ENCODE measurements around the gene ADGRE3. TPM values are rescaled to one million over a fixed set of nuclear protein-coding genes. Genes with fewer than 3 reads are reported as not detected.
"Not testable (repeated sequence)": the region's sequence is repeated elsewhere in the genome, so short reads cannot be mapped to it uniquely, and the experiment has no call there.

ADGRE3 gene
- total RNA-seq, 2 donors from 2014 or later: not detected

DNA sequence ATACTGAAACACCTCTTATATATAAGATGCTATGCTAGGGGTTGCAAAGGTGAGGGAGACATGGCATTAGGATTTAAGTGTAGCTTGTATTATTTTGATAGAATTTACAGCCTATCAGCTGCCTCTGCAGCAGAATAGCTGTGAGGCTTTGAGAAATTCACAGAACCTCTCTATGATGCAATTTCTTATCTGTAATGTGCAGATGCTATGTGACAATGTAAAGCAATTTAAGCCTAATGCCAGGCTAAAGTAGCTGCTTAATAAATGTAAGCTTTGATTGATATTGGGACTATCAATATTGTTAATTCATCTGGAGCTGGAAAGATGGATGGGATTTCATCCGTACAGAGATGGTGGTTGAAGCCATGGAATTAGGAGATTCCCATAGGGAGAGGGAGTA is 1.6 kb downstream of the ADGRE3 start:
- intact Hi-C loops (cut with DNase I, micrococcal nuclease): no loop called here
- no peak for ATAC-seq
- no peak for DNase-seq

DNA sequence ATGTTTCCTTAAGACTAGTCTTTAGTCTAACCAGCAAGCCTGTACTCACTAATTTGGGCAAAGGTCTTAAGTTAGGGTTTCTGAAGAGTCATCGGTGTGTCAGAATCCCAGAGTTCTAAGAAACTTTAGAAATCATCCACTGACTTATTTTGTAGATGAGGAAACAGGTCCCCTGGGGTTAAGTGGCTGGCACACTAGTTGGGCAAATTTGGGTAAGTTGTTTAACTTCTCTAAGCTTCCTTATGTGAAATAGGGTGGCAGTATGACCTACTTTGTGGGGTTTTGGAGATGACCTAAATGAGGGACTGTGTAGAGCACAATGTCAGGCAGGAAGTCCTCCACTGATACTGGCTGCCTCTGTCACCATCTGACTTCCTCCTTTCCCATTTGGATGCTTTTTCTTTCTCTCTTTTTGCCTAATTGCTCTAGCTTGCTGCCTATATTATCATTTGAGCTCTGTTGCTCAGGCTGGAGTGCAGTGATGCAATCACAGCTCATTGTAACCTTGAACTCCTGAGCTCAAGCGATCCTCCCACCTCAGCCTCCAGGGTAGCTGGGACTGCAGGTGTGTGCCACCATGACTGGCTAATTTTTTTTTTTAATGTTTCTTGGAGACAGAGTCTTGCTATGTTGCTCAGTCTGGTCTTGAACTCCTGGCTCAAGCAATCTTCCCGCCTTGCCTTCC is 2.3 kb downstream of the ADGRE3 start:
- no peak for ATAC-seq
- intact Hi-C loops (cut with DNase I, micrococcal nuclease): no loop called here
- DNase-seq: no peak

DNA sequence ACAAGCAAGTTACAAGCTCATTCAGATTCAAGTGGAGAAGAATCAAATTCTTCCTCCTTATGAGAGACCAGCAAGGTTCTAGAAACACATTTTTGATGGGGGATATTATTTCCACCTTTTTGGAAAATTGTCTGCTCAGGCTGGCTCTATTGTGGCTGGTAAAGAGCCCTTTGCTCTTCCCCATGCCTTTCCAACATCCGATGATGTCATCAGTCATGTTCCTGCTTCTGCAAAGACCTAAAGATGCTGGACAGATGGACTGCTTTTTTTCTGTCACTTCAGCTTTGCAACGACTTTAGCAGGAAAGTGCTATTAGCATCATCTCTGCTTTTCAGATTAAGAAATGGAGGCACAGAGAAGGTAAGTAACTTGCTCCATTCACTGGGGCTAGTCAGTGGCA is 4.2 kb downstream of the ADGRE3 start:
- intact Hi-C loops (cut with DNase I, micrococcal nuclease): no loop called here
- ATAC-seq: no peak
- DNase-seq: no peak

DNA sequence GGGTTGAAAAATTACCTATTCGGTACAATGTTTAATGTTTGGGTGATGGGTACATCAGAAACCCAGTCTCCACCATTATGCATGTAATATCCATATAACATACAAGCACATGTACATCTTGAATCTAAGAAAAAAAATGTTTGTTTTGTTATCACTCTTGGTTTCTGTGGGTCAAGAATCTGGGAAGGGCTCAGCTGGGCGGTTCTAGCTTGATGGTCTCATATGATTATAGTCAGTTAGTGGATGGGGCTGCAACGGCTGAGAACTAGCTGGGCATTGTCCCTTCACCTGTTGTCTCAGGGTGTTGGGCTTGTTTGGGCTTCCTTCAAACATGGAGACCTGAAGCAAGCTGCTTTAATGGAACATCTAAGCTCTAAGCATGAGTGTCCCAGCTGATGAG is 4.7 kb downstream of the ADGRE3 start:
- no peak for ATAC-seq
- DNase-seq: no peak
- intact Hi-C loops (cut with DNase I, micrococcal nuclease): no loop called here

DNA sequence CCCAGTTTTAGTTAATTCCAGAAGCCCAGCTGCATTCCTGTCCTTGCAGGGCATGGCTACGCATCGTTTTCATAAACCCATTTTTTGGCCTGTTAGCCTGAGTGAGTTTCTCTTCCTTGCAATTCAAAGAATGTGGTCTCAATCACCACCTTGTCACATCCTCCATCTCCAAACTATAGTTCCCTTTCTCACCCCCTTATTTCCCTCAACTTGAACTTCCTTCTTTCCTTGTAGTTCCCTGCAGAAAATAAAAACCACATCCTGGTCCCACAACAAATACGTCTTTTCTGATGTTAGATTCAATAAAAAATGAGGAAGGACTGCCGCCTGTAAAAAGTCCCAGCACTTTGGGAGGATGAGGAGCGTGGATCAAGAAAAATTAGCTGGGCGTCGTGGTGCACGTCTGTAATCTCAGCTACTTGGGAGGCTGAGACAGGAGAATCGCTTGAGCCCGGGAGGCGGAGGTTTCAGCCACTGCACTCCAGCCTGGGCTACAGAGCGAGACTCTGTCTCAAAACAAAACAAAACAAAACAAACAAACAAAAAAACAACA is 13.2 kb downstream of the ADGRE3 start:
- no peak for DNase-seq
- intact Hi-C loops (cut with DNase I, micrococcal nuclease): no loop called here
- no peak for ATAC-seq

GRCh38 chr19:14659874-14660489 is 14.7 kb downstream of the ADGRE3 start:
- no peak for DNase-seq
- no peak for ATAC-seq
- intact Hi-C loops (cut with DNase I, micrococcal nuclease): no loop called here

DNA sequence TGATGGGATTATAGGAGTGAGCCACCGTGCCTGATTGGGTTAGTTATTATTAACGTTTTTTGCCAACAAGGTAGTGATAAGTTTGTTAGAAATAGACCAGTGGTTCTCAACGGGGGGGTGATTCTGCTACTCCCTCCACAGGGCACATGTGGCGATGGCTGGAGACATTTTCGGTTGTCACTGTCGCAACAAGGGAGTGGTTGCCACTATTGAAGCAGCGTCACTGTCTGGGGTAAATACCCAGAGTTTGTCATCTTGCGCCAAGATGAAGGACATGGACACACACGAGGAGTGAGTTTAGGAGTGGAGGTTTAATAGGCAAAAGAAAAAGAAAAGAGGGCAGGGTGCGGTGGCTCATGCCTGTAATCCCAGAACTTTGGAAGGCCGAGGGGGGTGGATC is 18.9 kb downstream of the ADGRE3 start:
- DNase-seq: no peak
- intact Hi-C loops (cut with DNase I, micrococcal nuclease): no loop called here
- no peak for ATAC-seq

GRCh38 chr19:14654786-14655560 is 19.7 kb downstream of the ADGRE3 start:
- DNase-seq: no peak
- no peak for ATAC-seq
- intact Hi-C loops (cut with DNase I, micrococcal nuclease): no loop called here

- no peak for ATAC-seq
- intact Hi-C loops (cut with DNase I, micrococcal nuclease): no loop called here
- no peak for DNase-seq
These were observed 24.5 kb downstream of the ADGRE3 start for GRCh38 chr19:14650161-14650560.

DNA sequence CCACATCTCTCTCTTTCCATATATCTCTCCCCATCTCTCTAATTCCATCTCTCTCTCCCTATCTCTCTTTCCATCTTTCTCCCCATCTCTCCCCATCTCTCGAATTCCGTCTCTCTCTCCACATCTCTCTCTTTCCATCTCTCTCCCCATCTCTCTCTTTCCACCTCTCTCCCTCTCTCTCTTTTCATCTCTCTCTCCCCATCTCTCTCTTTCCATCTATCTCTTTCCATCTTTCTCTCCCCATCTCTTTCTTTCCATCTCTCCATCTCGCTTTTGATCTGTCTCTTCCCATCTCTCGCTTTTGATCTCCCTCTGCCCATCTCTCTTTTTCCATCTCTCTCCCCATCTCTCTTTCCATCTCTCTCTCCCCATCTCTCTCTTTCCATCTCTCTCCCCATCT is 25.6 kb downstream of the ADGRE3 start:
- ATAC-seq: no peak
- DNase-seq: no peak
- intact Hi-C loops (cut with DNase I, micrococcal nuclease): no loop called here

GRCh38 chr19:14648506-14648905 is 26.1 kb downstream of the ADGRE3 start:
- ATAC-seq (no peak), DNase-seq (no peak)
- intact Hi-C loops (cut with DNase I, micrococcal nuclease): no loop called here

DNA sequence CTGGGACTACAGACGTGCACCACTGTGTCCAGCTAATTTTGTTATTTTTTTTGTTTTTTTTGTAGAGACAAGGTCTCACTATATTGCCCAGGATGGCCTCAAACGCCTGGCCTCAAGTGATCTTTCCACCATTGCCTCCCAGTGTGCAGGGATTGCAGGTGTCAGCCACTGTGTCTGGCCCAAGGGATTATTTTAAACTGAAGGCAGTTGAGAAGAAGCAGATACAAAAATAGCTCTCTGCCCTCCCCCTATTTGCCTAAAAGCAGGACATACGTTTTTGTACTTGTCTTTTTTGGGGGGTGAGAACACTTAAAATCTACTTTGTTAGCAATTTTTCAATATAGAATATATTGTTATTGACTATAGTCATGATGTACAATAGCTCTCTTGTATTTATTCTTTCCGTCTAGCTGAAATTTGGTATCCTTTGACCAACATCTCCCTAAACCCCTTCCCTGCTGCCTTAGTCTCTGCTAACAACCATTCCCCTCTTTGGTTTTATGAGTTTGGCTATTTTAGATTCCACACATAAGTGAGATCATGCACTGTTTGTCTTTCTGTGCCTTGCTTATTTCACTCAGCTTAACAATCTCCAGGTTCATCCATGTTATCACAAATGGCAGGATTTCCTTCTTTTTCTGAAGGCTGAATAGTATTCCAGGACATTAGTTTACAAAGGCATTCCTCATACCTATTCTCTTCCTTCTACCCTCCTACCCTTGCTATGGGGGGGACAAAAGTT is 34.9 kb downstream of the ADGRE3 start:
- intact Hi-C loops (cut with DNase I, micrococcal nuclease): no loop called here
- DNase-seq (no peak), ATAC-seq (no peak)

DNA sequence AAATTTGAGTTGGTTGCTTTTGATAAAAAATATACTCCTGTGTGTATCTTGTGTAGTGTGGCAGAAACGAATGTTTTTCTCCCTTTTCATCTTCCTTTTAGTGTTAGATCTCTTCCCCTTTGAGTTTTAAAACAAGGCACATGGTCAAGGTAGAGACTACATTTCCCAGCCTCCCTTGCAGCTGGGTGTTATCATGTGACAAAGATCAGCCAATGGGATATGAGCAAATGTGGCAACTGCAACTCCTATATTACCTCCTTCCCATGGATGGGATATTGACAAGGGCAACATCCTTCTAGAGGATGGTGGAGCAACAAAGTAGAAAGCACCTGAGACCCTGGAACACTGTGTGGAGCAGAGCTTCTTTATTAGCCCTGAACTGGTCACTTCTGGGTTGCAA is 42.4 kb downstream of the ADGRE3 start:
- ATAC-seq: no peak
- intact Hi-C loops (cut with DNase I, micrococcal nuclease): no loop called here

DNA sequence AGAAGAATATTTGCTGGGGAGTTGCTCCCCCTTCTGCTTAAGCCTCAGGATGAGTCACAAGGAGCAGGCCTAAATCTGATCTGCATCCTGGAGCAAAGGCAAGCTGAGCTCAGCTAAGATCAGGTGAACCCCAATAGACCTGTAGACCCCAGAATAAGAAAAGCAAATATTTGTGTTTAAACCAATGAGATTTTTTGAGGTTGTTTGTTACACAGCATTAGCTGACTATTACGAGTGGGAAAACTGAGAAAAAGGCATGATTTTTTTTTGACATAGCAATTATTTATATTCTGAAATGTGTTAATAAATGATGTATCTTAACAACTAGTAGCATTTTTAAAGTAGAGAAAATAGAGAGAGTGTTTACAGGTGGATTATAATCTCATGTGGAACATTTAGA is 45.1 kb downstream of the ADGRE3 start:
- intact Hi-C loops (cut with DNase I, micrococcal nuclease): no loop called here
- no peak for DNase-seq
- ATAC-seq: no peak

More for the DNA sequence above, 42.4 kb downstream of the ADGRE3 start:
- no peak for DNase-seq

- intact Hi-C loops (cut with DNase I, micrococcal nuclease); ATAC-seq; DNase-seq: not testable (repeated sequence)
These were observed 50.2 kb downstream of the ADGRE3 start for GRCh38 chr19:14624491-14624890.

GRCh38 chr19:14619404-14619803 is 55.2 kb downstream of the ADGRE3 start:
- ATAC-seq (no peak), DNase-seq (no peak)
- intact Hi-C loops (cut with DNase I, micrococcal nuclease): no loop called here

GRCh38 chr19:14616407-14616806 is 58.2 kb downstream of the ADGRE3 start:
- intact Hi-C loops (cut with DNase I, micrococcal nuclease): no loop called here
- ATAC-seq (no peak), DNase-seq (no peak)

GRCh38 chr19:14615623-14616022 is 59.0 kb downstream of the ADGRE3 start:
- no peak for DNase-seq
- intact Hi-C loops (cut with DNase I, micrococcal nuclease): no loop called here
- ATAC-seq: no peak

DNA sequence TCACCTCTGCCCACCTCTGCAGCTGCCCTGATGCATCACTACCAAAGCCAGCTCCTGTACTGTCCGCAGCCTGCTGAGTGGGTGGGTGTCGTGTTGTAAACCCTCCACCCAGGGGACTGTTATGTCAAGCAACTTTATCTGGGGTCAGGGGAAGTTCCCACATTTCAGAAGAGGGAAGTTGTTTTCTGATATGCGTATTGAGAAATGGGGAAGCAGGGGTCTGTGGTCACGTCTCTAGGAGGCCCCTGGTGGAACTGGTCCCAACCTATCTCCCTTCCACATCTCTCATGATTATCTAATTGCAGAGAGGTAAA is 60.6 kb downstream of the ADGRE3 start:
- intact Hi-C loops (cut with DNase I, micrococcal nuclease): no loop called here
- no peak for ATAC-seq
- DNase-seq: peak in 1 of 2 donors; percentile 16

All from left colon (tissue), 2 donors.